Vagina (tissue), 2 donors: ENCODE data around the gene ECM1. TPM values are rescaled to one million over a fixed set of nuclear protein-coding genes. Genes with fewer than 3 reads are reported as not detected.

Source experiments
- DNase-seq, 2 donors: peaks; one replicate each; pipeline ENCODE4 v3.0.0-alpha.2; 2017; ENCODE audit errors: extremely low spot score in 2 of 2
- H3K27ac ChIP-seq: fragments of 200-600 bp; sonication (generic); one replicate; pipeline ENCODE4 v1.5.1; 2019
- H3K27me3 ChIP-seq: fragments of 200-600 bp; sonication (generic); one replicate; pipeline ENCODE4 v1.5.1; 2019
- H3K36me3 ChIP-seq, 2 donors: fragments of 200-600 bp; sonication (generic); one replicate each; pipeline ENCODE4 v1.5.1; 2017 to 2019
- H3K4me1 ChIP-seq: fragments of 200-600 bp; sonication (generic); one replicate; pipeline ENCODE4 v1.5.1; 2019
- H3K4me3 ChIP-seq, 2 donors: fragments of 200-600 bp; sonication (generic); 1 replicate in 1 of 2; 2 replicates in 1 of 2; pipeline ENCODE4 v1.5.1; 2016 to 2019
- H3K9me3 ChIP-seq: fragments of 200-600 bp; sonication (generic); one replicate; pipeline ENCODE4 v1.5.1; 2019
- CTCF ChIP-seq, 3 experiments: fragments of 450-650 bp in 2 of 3; fragments of 200-600 bp in 1 of 3; sonication (generic) in 1 of 3; IDR thresholded peaks; one replicate each; pipeline ENCODE4 v1.5.1; 2017 to 2019; ENCODE audit warnings: antibody characterized with exemption in 3 of 3, mild to moderate bottlenecking in 2 of 3, moderate library complexity in 2 of 3
- POLR2A ChIP-seq, 2 donors: fragments of 450-650 bp; IDR thresholded peaks; one replicate each; pipeline ENCODE4 v1.6.1; 2017; ENCODE audit warnings: antibody characterized with exemption in 2 of 2, mild to moderate bottlenecking in 2 of 2, moderate library complexity in 2 of 2
- POLR2AphosphoS5 ChIP-seq, 2 donors: sonication (generic); formaldehyde crosslinking; IDR thresholded peaks; one replicate each; pipeline ENCODE4 v1.9.0; 2017; ENCODE audit warnings: antibody characterized with exemption in 2 of 2, mild to moderate bottlenecking in 2 of 2, low read depth in 1 of 2; ENCODE audit not compliant: insufficient read depth in 1 of 2
- intact Hi-C: fragments of 100-400 bp; cut with DNase I; formaldehyde crosslinking; loops from one replicate; pipeline ENCODE4 v1.15.1; 2023
- total RNA-seq: library from RNA; depleted of rRNA; stranded (reverse); fragments of >200 nt; gene quantifications from one replicate; pipeline ENCODE4 v1.2.3, GENCODE V29; 2016

Gene ECM1
- total RNA-seq, 1 donor from 2014 or later, result 130 TPM

GRCh38 chr1:150549496-150550221 is 41.8 kb downstream of the ECM1 start:
- peak overlapping the region; percentile 61 to 73 for H3K4me3 ChIP-seq
- TF ChIP-seq POLR2A (IDR thresholded peaks at IDR 0.05), result no peak
- TF ChIP-seq CTCF (IDR thresholded peaks at IDR 0.05), result no peak
- TF ChIP-seq POLR2AphosphoS5 (IDR thresholded peaks at IDR 0.05; ENCODE audit: insufficient read depth in 1 of 2, low read depth in 1 of 2), result peak in 1 of 2 donors; percentile 50
- peaks cover 47% of the 10 kb centered on the region for H3K4me1 ChIP-seq
- H3K36me3 ChIP-seq, result no peaks in the 10 kb centered on the region
- DNase-seq, result no peak
- H3K27ac ChIP-seq, result peak overlapping the region; percentile 94
- no peaks in the 10 kb centered on the region for H3K27me3 ChIP-seq
- H3K9me3 ChIP-seq, result no peaks in the 10 kb centered on the region
- intact Hi-C loops, result loop anchor here (5.0 kb wide), 1 partner anchor 32 kb away; the partner anchor contains the start of gene FALEC

GRCh38 chr1:150550222-150551050 is 42.5 kb downstream of the ECM1 start:
- no peaks in the 10 kb centered on the region for H3K27me3 ChIP-seq
- TF ChIP-seq POLR2A (IDR thresholded peaks at IDR 0.05) (no peak), POLR2AphosphoS5 (IDR thresholded peaks at IDR 0.05; ENCODE audit: insufficient read depth in 1 of 2, low read depth in 1 of 2) (peak in 1 of 2 donors; percentile 67), CTCF (IDR thresholded peaks at IDR 0.05) (no peak)
- H3K4me3 ChIP-seq, result peak overlapping the region; percentile 61 to 73
- peaks cover 47% of the 10 kb centered on the region for H3K4me1 ChIP-seq
- DNase-seq, result no peak
- peak overlapping the region; percentile 94 for H3K27ac ChIP-seq
- no peaks in the 10 kb centered on the region for H3K36me3 ChIP-seq
- no peaks in the 10 kb centered on the region for H3K9me3 ChIP-seq
- intact Hi-C loops, result loop anchor here (5.0 kb wide), 1 partner anchor 33 kb away; the partner anchor contains the start of gene FALEC

GRCh38 chr1:150551051-150551783 is 43.3 kb downstream of the ECM1 start:
- no peak for DNase-seq
- Histone ChIP-seq H3K27ac (peak overlapping the region; percentile 94), H3K4me3 (peak overlapping the region; percentile 61 to 73), H3K36me3 (peaks cover 0 to 2% of the 10 kb centered on the region in 2 donors), H3K4me1 (peaks cover 47% of the 10 kb centered on the region), H3K27me3 (no peaks in the 10 kb centered on the region), H3K9me3 (no peaks in the 10 kb centered on the region)
- TF ChIP-seq CTCF (IDR thresholded peaks at IDR 0.05), result no peak
- TF ChIP-seq POLR2A (IDR thresholded peaks at IDR 0.05), result no peak
- no peak for TF ChIP-seq POLR2AphosphoS5 (IDR thresholded peaks at IDR 0.05; ENCODE audit: insufficient read depth in 1 of 2, low read depth in 1 of 2)
- intact Hi-C loops, result loop anchor here (5.0 kb wide), 1 partner anchor 34 kb away; the partner anchor contains the start of gene FALEC

GRCh38 chr1:150551784-150552127 is 43.8 kb downstream of the ECM1 start:
- H3K4me3 ChIP-seq, result no peak overlapping the region
- no peaks in the 10 kb centered on the region for H3K27me3 ChIP-seq
- H3K27ac ChIP-seq, result peak overlapping the region; percentile 94
- TF ChIP-seq CTCF (IDR thresholded peaks at IDR 0.05) (no peak), POLR2AphosphoS5 (IDR thresholded peaks at IDR 0.05; ENCODE audit: insufficient read depth in 1 of 2, low read depth in 1 of 2) (no peak), POLR2A (IDR thresholded peaks at IDR 0.05) (no peak)
- H3K4me1 ChIP-seq, result peaks cover 47% of the 10 kb centered on the region
- no peaks in the 10 kb centered on the region for H3K9me3 ChIP-seq
- intact Hi-C loops, result loop anchor here (5.0 kb wide), 1 partner anchor 34 kb away; the partner anchor contains the start of gene FALEC
- no peak for DNase-seq
- peaks cover 0 to 7% of the 10 kb centered on the region in 2 donors for H3K36me3 ChIP-seq
